Skeletal muscle tissue (tissue), 4 donors: ENCODE data around the gene KCNK7. TPM values are rescaled to one million over a fixed set of nuclear protein-coding genes. Genes with fewer than 3 reads are reported as not detected.

ENCODE experiments used
- H3K27ac ChIP-seq: one replicate; pipeline ENCODE4 v1.7.0; 2013; ENCODE audit warnings: mild to moderate bottlenecking, low read depth, low read length, inconsistent platforms
- H3K27me3 ChIP-seq, 3 donors: one replicate each; pipeline ENCODE4 v1.7.0; 2013; ENCODE audit warnings: low read length in 3 of 3; ENCODE audit not compliant: control insufficient read depth in 3 of 3, insufficient read depth in 3 of 3
- H3K36me3 ChIP-seq, 3 donors: one replicate each; pipeline ENCODE4 v1.7.0; 2013; ENCODE audit warnings: low read length in 3 of 3; ENCODE audit not compliant: control insufficient read depth in 3 of 3, insufficient read depth in 3 of 3
- H3K4me1 ChIP-seq, 3 donors: one replicate each; pipeline ENCODE4 v1.7.0; 2013; ENCODE audit warnings: low read length in 3 of 3, mild to moderate bottlenecking in 3 of 3; ENCODE audit not compliant: control insufficient read depth in 3 of 3, insufficient read depth in 3 of 3
- H3K4me3 ChIP-seq, 3 donors: one replicate each; pipeline ENCODE4 v1.7.0; 2013; ENCODE audit warnings: low read length in 3 of 3
- H3K9ac ChIP-seq, 3 donors: one replicate each; pipeline ENCODE4 v1.7.0; 2013; ENCODE audit warnings: low read length in 3 of 3, mild to moderate bottlenecking in 3 of 3, moderate library complexity in 2 of 3, low read depth in 1 of 3
- H3K9me3 ChIP-seq, 3 donors: one replicate each; pipeline ENCODE4 v1.7.0; 2013; ENCODE audit warnings: low read length in 3 of 3; ENCODE audit not compliant: control insufficient read depth in 3 of 3
- total RNA-seq: library from RNA; depleted of rRNA; stranded (reverse); fragments of >200 nt; gene quantifications from one replicate; pipeline ENCODE4 v1.2.3, GENCODE V29; 2014
- donor health status: Osteomylitis.

KCNK7 gene
- total RNA-seq, 1 donor from 2014 or later, result not detected

DNA sequence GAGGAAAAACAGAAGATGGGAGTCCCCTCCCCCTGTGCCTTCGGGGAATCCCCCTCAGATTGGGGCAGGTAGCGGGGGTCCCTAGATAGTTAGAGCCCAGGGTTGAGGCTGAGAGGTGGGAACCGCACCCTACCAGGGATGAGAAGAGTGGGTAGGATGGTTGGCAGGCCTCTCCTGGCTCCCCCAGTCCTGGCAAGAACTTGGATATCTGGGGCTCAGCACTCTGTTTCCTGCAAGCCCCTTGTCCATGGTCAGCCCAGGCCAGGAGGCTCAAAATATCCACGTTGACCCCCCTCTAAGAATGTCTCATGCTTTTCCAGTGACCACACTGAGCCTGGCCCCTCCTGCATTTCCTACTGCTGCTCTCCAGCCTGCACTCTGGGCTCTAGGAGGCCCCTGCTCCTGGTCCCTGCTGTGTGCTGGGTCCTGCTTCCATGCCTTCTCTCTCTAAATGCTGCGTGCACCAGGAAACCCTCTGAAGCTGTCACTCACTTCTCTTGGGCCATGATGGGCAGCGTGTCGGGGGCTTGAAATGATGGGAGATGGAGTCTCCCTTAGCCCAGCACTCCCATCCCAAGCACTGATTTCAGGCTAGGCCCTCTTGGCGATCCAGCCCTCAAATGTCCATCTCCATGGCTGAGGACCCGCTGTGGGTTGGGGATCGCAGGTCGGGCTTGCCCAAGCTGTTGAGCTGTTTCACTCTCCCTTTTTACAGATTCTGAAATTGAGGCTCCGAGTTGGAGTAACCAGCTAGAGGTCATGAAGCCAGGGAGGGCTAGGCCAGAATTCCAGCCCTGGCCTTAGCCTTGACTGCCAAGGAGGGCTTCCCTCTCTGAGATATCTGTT lies 16.4 kb upstream of the KCNK7 start:
- Histone ChIP-seq H3K4me3 (peak overlapping the region; percentile 90 to 98 (median 95)), H3K36me3 (peaks cover 2 to 20% (median 10%) of the 10 kb centered on the region in 3 donors), H3K4me1 (peaks cover 63 to 68% (median 67%) of the 10 kb centered on the region in 3 donors), H3K9me3 (no peaks in the 10 kb centered on the region), H3K9ac (peak overlapping the region; percentile 69 to 91 (median 91)), H3K27ac (peak overlapping the region; percentile 26), H3K27me3 (no peaks in the 10 kb centered on the region)

DNA sequence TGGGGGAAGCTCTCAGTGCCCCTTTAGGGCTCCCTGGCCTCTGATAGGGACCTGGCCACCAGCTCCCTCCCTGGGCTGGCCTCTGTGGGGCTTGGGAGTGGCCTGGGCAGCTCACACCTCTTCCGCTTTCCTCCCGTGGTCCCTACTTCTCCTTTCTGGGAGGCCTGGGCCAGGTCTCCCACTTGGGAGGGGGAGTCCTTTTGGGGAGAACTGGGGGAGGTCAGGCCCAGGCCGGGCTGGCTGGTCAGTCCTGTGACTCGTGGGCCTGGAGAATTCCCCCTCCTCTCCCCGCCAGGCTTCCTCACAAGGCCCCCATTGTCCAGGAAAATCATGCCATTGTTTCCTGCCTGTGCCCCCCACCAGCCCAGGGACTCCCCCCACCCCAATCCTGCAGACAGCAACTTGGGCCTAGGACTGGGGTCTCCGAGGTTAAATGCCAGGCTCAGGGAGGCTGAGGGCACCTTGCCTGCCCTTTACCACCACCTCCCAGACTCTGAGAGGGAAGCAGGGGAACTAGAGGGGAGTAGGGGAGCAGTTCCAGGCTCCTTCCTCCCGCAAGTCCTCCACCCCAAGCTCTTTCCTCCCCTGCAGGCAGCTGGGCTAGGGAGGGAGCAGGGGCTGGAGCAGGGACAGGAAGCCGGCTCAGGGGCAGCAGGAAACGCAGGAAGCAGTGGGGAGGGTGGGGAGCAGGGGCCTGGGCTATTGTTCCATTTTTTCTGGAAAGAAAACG lies 15.6 kb upstream of the KCNK7 start:
- H3K27me3 ChIP-seq, result no peaks in the 10 kb centered on the region
- H3K9me3 ChIP-seq, result no peaks in the 10 kb centered on the region
- H3K36me3 ChIP-seq, result peaks cover 2 to 20% (median 10%) of the 10 kb centered on the region in 3 donors
- peak overlapping the region; percentile 90 to 98 (median 95) for H3K4me3 ChIP-seq
- peaks cover 59 to 65% (median 65%) of the 10 kb centered on the region in 3 donors for H3K4me1 ChIP-seq
- H3K27ac ChIP-seq, result peak overlapping the region; percentile 26
- H3K9ac ChIP-seq, result peak overlapping the region; percentile 69 to 91 (median 91)

DNA sequence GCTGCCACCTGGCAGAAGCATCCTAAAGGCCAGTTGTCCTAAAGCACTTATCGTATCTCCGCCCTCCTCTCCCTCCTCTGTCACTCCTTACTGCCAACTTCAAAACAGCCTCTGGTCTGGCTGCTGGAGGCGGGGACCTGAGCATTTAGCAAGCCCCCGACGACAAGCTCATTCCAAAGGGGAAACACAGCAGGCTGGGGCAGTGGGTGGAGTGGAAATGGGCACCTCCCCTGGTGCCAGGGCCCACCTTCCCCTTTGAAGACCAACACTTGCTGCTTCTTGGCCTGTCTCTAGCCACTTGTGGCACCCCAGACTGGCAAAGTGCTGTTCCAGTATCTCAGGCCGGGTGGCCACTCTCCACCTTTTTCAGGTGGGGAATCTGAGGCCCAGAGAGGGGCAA lies 14.8 kb upstream of the KCNK7 start:
- no peaks in the 10 kb centered on the region for H3K9me3 ChIP-seq
- peaks cover 10 to 27% (median 16%) of the 10 kb centered on the region in 3 donors for H3K36me3 ChIP-seq
- peaks cover 59 to 64% (median 64%) of the 10 kb centered on the region in 3 donors for H3K4me1 ChIP-seq
- H3K9ac ChIP-seq, result peak overlapping the region in 2 of 3 donors; percentile 47 to 91
- no peaks in the 10 kb centered on the region for H3K27me3 ChIP-seq
- H3K4me3 ChIP-seq, result peak overlapping the region in 1 of 3 donors; percentile 48
- peak overlapping the region; percentile 26 for H3K27ac ChIP-seq

DNA sequence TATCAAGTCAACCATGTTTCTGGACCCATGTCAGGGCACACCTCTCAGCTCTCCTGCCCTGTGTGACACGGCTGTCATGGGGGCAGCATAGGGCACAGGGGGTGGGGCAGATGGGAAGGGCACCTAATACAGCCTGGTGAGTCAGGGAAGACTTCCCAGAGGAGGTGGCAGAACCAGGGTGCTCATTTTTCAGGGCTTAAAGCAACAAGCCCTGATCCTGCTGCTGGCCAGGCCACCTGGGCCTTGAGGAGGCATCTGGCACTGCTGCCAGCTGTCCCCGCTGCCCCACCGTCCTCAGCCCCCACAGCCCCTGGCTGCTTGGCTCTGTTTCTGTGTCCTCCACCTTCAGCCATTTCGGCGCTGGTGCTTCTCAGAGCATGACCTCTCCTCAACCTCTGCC lies 14.1 kb upstream of the KCNK7 start:
- H3K27ac ChIP-seq, result no peak overlapping the region
- H3K4me3 ChIP-seq, result no peak overlapping the region
- no peaks in the 10 kb centered on the region for H3K27me3 ChIP-seq
- peaks cover 18 to 33% (median 22%) of the 10 kb centered on the region in 3 donors for H3K36me3 ChIP-seq
- H3K4me1 ChIP-seq, result peaks cover 59 to 64% (median 64%) of the 10 kb centered on the region in 3 donors
- H3K9ac ChIP-seq, result peak overlapping the region in 1 of 3 donors; percentile 40
- H3K9me3 ChIP-seq, result no peaks in the 10 kb centered on the region

DNA sequence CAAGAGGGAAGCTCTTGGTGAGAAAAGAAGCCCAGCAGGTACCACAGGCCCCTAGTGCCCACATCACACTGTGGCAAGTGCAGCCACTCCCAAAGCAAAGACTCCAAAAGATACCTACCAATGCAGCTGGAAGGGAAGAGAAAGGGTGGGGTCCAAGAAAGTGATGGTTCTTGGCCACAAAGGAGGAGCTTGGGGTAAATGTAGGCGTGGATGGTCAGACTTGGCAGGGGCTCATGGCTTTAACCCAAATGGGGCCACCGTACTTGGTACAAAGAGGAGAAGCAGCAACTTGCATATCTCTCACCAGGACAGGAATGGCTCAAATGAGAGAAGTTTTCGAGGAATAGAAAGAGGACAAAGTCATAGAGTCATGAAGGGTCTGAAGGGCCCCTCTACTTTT lies 13.6 kb upstream of the KCNK7 start:
- H3K9ac ChIP-seq, result no peak overlapping the region
- H3K27ac ChIP-seq, result no peak overlapping the region
- peaks cover 22 to 37% (median 27%) of the 10 kb centered on the region in 3 donors for H3K36me3 ChIP-seq
- no peaks in the 10 kb centered on the region for H3K9me3 ChIP-seq
- no peak overlapping the region for H3K4me3 ChIP-seq
- H3K4me1 ChIP-seq, result peaks cover 59 to 60% (median 60%) of the 10 kb centered on the region in 3 donors
- H3K27me3 ChIP-seq, result no peaks in the 10 kb centered on the region

DNA sequence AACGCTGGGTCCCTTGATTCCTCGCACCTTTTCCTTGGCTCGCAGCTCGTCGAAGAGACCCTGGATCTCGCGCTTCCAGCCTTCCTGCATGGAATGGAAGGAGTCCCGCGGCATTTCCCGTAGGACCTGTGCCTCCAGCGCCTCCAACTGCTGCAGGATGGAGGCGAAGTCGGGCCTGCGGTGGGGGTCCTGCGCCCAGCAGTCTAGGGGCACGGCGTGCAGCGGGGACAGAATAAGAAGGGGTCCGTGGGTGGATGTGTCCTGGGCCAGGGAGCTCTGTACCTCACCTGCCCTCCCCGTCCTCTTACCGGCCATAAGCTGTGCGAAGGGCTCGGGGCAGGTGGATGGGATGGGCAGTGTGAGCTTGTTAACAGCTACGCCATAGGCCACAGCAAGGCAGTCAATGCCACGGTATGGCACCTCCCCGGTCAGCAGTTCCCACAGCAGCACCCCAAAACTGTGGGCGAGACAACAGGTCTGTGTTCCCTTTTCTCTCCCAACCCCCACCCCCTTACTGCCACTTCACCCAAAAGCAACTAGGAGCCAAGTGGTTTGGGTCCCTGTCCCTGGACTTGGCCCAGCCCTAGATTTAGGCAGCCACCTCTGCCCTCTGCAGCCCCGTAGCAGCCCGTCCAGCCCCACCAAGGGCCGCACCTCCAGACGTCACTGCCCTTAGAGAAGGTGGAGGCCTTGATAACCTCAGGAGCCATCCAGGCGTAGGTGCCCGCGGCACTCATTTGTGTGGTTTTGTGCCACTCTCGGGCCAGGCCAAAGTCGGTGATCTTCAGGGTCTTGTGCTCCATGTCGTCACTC lies 12.2 kb upstream of the KCNK7 start:
- H3K4me3 ChIP-seq, result peak overlapping the region; percentile 56 to 70 (median 65)
- H3K9me3 ChIP-seq, result no peaks in the 10 kb centered on the region
- H3K4me1 ChIP-seq, result peaks cover 53 to 54% (median 54%) of the 10 kb centered on the region in 3 donors
- no peaks in the 10 kb centered on the region for H3K27me3 ChIP-seq
- peak overlapping the region; percentile 37 for H3K27ac ChIP-seq
- peak overlapping the region in 1 of 3 donors; percentile 71 for H3K9ac ChIP-seq
- peaks cover 31 to 43% (median 39%) of the 10 kb centered on the region in 3 donors for H3K36me3 ChIP-seq

DNA sequence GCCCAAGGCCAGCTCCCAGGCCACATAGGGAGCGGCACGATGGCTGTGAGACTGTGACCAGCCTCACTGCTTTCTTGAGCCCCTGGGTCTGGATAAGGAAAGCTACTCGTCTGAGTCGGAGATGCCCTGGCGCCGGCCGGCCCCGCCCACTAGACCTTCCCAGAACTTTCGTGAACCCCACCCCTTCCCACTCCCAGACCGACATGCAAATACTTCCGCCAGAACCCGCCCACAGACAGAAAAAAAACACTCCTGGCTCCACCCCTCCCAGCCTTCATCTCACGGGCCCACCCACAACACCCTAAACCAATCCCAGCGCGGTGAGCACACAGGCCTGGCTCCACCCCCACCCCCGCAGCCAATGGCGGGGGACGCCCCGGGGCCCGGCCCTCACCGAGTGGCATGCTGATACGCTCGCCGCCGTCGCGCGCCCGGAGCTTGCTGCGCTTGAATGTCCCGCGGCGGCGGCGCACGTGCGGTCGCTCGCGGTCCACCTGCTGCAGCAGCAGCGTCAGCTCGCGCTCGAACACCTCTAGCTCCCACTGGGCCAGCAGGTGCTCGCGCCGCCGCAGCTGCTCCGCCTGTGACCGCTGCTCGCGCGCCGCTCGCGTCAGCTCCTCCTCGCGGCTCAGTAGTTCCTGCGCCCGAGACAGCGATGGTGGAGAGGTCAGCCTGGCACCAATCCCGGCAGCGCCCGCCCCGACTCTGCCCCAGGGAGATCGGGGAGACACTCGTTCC lies 11.4 kb upstream of the KCNK7 start:
- H3K4me1 ChIP-seq, result peaks cover 45 to 46% (median 46%) of the 10 kb centered on the region in 3 donors
- H3K9ac ChIP-seq, result peak overlapping the region; percentile 20 to 71 (median 64)
- H3K4me3 ChIP-seq, result peak overlapping the region; percentile 56 to 70 (median 65)
- no peaks in the 10 kb centered on the region for H3K27me3 ChIP-seq
- peak overlapping the region; percentile 71 for H3K27ac ChIP-seq
- H3K36me3 ChIP-seq, result peaks cover 31 to 39% (median 37%) of the 10 kb centered on the region in 3 donors
- H3K9me3 ChIP-seq, result no peaks in the 10 kb centered on the region

DNA sequence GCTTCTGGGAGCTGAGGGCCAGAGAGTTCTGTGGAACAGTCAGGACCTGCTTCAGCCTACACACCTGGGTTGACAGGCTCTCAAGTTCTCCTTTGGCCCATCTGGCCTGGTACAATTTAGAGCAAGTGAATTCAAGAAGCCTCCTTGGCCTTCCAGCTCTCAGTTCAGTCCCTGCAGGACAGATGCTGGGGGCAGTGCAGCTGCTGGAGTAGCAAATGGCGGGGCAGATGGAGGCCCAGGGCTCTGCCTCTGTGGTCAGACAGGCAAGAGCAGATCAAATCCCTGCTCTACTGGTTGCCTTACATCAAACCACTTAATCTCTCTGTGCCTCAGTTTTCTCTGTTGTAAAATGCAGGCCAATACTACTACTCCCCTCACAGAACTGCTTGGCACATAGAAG lies 8.7 kb upstream of the KCNK7 start:
- no peak overlapping the region for H3K27ac ChIP-seq
- H3K27me3 ChIP-seq, result no peaks in the 10 kb centered on the region
- peaks cover 31 to 45% (median 33%) of the 10 kb centered on the region in 3 donors for H3K36me3 ChIP-seq
- peaks cover 20 to 23% (median 21%) of the 10 kb centered on the region in 3 donors for H3K4me1 ChIP-seq
- H3K9ac ChIP-seq, result no peak overlapping the region
- H3K9me3 ChIP-seq, result no peaks in the 10 kb centered on the region
- no peak overlapping the region for H3K4me3 ChIP-seq

DNA sequence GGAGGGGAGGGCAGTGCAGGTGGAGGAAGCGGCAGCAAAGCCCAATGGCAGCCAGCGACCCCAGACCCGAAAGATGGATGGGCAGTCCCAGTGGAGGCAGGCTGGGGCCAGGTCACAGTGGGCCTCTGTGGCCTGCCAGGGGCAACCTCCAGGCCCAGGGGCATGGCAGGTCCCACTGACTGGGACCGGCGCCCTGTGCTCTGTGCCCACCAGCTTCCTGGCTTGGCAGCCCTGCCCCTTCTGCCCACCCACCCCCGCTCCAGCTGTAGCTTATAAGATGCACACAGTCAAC lies 4.3 kb upstream of the KCNK7 start:
- H3K9ac ChIP-seq, result no peak overlapping the region
- no peak overlapping the region for H3K27ac ChIP-seq
- no peaks in the 10 kb centered on the region for H3K9me3 ChIP-seq
- no peak overlapping the region for H3K4me3 ChIP-seq
- peaks cover 28 to 39% (median 35%) of the 10 kb centered on the region in 3 donors for H3K36me3 ChIP-seq
- H3K4me1 ChIP-seq, result peaks cover 4 to 11% (median 9%) of the 10 kb centered on the region in 3 donors
- no peaks in the 10 kb centered on the region for H3K27me3 ChIP-seq
